WI38 (cell line): ENCODE measurements around the gene SLC39A10.
"Not testable (repeated sequence)": the region's sequence is repeated elsewhere in the genome, so short reads cannot be mapped to it uniquely, and the experiment has no call there.

Source experiments
- H3K4me3 ChIP-seq: 2 replicates; pipeline ENCODE4 v1.5.1; 2011; ENCODE audit warnings: low read depth, mild to moderate bottlenecking, control low read depth, low read length
- TF ChIP-seq, protein P1 (sequence below): IDR thresholded peaks from 2 replicates; pipeline ENCODE4 v1.5.1; 2012; ENCODE audit warnings: low read depth, mild to moderate bottlenecking, control low read depth, low read length

The SLC39A10 gene

GRCh38 chr2:195663007-195663406 is 6.0 kb downstream of the SLC39A10 start:
- no peak overlapping the region for H3K4me3 ChIP-seq
- TF ChIP-seq, protein P1, sequence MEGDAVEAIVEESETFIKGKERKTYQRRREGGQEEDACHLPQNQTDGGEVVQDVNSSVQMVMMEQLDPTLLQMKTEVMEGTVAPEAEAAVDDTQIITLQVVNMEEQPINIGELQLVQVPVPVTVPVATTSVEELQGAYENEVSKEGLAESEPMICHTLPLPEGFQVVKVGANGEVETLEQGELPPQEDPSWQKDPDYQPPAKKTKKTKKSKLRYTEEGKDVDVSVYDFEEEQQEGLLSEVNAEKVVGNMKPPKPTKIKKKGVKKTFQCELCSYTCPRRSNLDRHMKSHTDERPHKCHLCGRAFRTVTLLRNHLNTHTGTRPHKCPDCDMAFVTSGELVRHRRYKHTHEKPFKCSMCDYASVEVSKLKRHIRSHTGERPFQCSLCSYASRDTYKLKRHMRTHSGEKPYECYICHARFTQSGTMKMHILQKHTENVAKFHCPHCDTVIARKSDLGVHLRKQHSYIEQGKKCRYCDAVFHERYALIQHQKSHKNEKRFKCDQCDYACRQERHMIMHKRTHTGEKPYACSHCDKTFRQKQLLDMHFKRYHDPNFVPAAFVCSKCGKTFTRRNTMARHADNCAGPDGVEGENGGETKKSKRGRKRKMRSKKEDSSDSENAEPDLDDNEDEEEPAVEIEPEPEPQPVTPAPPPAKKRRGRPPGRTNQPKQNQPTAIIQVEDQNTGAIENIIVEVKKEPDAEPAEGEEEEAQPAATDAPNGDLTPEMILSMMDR: no peak

- TF ChIP-seq, protein P1: no peak
- no peak overlapping the region for H3K4me3 ChIP-seq
These were observed 7.5 kb downstream of the SLC39A10 start for GRCh38 chr2:195664528-195664927.

DNA sequence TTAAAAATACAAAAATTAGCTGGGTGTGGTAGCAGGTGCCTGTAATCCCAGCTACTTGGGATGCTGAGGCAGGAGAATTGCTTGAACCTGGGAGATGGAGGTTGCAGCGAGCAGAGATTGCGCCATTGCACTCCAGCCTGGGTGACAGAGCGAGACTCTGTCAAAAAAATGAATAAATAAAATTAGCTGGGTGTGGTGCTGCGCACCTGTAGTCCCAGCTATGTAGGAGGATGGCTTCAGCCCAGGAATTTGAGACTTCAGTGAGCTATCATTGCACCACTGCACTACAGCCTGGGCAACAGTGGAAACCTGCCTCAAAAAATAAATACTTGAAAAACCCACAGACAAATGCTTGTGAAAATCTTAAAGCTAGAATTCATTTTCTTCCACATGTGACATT is 8.1 kb downstream of the SLC39A10 start:
- not testable (repeated sequence) for H3K4me3 ChIP-seq

- no peak overlapping the region for H3K4me3 ChIP-seq
- TF ChIP-seq, protein P1: no peak
These were observed 9.2 kb downstream of the SLC39A10 start for GRCh38 chr2:195666113-195666712.

DNA sequence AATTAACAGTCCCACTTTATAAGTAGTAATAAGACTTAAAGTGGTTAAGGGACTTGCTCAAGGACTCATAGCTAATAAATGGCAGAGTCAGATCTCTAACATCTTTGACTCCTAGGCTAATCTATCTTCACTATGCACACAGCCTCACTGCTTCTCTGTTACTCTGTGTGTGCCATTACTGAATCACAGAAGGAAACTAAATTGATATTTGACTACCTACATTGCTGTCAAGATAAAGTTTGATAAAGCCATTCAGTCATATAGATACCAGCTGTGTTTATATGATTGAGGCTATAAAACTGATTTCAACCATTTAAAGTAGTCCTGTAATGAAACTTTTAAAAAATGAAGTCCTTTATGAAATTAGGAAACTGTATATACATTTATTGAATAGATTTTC is 10.9 kb downstream of the SLC39A10 start:
- TF ChIP-seq, protein P1: no peak
- no peak overlapping the region for H3K4me3 ChIP-seq

DNA sequence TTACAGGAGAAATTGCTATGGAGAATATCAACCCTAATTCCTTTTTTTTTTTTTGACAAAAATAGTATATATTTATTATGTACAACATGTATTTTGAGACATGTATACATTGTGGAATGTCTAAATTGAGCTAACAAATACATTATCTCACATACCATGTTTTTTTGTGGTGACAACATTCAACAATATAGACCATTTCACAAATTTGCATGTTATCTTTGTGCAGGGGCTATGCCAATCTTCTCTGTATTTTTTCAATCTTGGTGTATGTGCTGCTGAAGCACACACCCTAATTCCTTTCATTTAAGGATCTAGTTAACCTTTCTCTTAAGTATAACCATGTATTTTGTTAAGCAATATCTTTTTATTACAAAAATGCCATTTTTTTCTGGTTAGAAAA is 13.2 kb downstream of the SLC39A10 start:
- H3K4me3 ChIP-seq: no peak overlapping the region
- TF ChIP-seq, protein P1: no peak

DNA sequence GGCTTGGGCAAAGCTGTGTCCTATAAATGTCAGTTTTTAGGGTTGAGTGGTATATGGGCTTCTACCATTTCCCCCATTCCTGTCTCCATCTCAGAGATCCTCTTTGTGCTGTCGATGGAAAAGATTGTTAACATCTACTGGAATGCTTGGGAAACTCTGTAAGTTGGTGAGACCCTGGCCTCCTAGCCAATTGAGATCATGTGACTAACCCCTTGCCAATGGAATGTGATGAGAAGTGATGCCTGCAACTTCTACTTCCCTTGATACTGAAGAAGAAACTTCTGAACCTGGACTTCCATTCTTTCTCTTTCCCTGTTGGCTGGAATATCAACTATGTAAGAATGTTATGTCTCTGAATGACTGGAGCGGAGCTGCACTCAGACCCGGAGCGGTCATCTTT is 14.5 kb downstream of the SLC39A10 start:
- no peak overlapping the region for H3K4me3 ChIP-seq
- TF ChIP-seq, protein P1: no peak

- H3K4me3 ChIP-seq: no peak overlapping the region
- TF ChIP-seq, protein P1: no peak
These were observed 15.6 kb downstream of the SLC39A10 start for GRCh38 chr2:195672674-195673073.
